COLO829 (cell line): ENCODE data around the gene ZCCHC7.

Source experiments
- DNase-seq: peaks from one replicate; pipeline ENCODE4 v3.0.0; 2012; ENCODE audit warnings: low spot score

ZCCHC7 gene

GRCh38 chr9:37405764-37406380, 285.5 kb downstream of the ZCCHC7 start:
- DNase-seq: no peak

- no peak for DNase-seq
Measured at GRCh38 chr9:37406603-37407401, 286.4 kb downstream of the ZCCHC7 start.

DNA sequence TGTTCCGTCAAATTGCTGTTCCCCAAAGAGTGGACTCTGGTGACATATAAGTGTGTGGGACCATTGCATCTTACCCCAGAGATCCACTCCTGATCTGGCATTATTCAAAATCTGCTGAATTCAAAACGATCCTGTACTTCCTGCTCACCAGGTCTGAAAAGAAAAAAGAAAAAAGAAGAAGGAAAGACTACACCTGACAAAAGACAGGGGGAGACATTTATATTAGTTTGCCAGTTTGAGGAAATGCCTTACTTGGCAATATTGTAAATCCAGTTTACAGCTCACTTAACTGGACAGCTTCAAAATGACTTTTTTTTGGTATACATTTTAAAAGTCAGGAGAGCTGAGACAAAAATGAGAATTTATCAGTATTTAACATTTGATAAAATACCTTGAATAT, 287.1 kb downstream of the ZCCHC7 start:
- no peak for DNase-seq
